GM19035 (cell line): ENCODE measurements around the gene MTMR10.

Experiments
- ATAC-seq: cut with Tn5 transposase; IDR thresholded peaks from one replicate; pipeline ENCODE4 v1.9.1; 2021; ENCODE audit not compliant: unreplicated experiment

MTMR10 gene

DNA sequence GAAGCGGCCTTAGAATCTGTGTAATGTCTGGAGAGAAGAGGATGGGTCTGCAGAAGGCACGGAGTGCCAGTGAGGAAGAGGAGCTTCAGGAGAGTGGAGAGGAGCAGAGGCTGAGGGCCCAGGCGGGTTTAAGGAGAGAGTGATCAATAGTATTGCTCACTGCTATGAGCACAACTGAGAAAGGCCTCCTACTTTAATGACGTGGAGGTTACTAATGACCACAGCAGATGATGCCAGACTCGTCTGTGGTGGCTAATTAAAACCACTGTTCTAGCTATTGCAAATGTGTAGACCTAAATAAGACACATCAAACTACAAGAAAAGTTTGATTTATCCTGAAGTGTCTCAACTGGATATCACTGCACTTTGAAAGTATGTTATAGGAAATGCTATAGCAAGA lies 33.2 kb downstream of the MTMR10 start:
- no peak for ATAC-seq

GRCh38 chr15:30956216-30957124 lies 35.0 kb downstream of the MTMR10 start:
- no peak for ATAC-seq

DNA sequence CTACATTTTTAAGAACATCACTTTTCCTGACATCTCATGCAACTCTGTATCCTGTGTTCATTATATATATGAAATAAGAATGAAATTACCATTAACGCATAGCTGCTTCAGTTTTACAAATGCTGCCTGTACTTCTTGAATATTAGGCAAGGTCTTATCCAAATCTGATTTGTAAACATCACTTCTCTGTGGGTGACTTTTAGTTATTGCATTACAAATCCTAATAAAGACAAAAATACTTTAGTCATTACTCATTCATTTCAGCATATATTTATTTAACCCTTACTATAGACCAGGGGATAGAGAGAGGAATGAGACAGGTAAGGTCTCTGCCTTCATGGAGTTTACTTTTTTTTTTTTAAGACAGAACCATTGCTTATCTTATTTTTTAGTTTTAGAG lies 36.8 kb downstream of the MTMR10 start:
- ATAC-seq: no peak

GRCh38 chr15:30953731-30954378 lies 37.6 kb downstream of the MTMR10 start:
- ATAC-seq: no peak

GRCh38 chr15:30953183-30953582 lies 38.2 kb downstream of the MTMR10 start:
- ATAC-seq: no peak

GRCh38 chr15:30943654-30944335 lies 47.6 kb downstream of the MTMR10 start:
- ATAC-seq: no peak

DNA sequence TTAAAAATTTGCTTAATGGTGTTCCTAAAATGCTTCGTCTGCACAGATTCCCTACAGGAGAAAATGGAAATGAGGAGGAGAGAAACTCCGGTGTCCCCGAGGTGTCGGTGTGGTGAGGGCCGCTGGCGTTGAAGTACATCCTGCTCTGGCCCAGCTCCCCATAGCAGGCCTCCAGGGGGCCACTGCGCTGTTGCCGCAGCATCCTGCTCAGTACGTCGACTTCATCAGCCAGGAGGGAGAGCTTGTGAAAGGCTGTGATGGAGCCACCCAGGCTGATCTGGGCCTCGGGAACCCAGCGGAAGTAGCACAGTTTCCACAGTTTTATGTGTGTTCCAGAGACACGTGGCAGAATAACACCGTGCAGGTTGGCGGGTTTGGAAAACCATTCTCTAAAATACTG lies 49.9 kb downstream of the MTMR10 start:
- ATAC-seq: no peak

- ATAC-seq: no peak
Observed at GRCh38 chr15:30940359-30940758, 51.1 kb downstream of the MTMR10 start.

GRCh38 chr15:30939161-30939560 lies 52.3 kb downstream of the MTMR10 start:
- ATAC-seq: no peak

DNA sequence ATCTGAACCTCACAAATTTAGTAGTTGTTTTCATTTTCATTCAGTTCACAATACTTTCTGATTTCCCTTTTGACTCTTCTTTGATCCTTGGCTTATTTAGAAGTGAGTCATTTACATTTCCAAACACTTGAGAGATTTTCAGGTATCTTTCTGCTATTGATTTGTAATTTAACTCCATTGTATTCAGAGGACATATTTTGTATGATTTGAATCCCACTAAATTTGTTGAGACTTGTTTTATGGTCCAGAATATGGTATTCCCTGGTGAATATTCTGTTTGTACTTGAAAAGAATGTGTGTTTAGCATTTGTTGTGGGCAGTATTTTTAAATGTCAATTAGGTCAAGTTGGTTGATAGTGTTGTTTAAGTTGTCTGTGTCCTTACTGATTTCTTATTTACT lies 58.1 kb downstream of the MTMR10 start:
- ATAC-seq: no peak

GRCh38 chr15:30930422-30930821 lies 61.0 kb downstream of the MTMR10 start:
- ATAC-seq: no peak

DNA sequence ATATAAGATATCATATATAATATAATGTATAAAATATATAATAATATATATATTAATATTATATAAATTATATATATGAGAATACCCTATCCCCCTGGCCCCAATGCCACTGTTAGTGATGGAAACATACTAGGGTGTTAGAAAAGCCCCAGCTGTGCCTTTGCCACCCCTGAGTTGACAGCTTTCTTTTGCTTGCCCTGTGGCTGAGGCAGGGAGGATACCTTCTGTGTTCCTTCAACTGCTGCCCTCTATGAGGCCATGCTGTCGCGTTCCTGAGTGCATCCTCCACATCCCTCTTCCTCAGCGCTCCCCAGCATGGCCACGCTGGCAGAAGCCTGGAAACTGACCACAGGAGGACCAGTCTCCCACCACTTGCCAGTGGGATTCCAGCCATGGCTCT lies 61.4 kb downstream of the MTMR10 start:
- no peak for ATAC-seq

GRCh38 chr15:30929064-30929669 lies 62.3 kb downstream of the MTMR10 start:
- no peak for ATAC-seq

GRCh38 chr15:30928076-30928475 lies 63.4 kb downstream of the MTMR10 start:
- no peak for ATAC-seq

GRCh38 chr15:30927148-30927761 lies 64.2 kb downstream of the MTMR10 start:
- ATAC-seq: no peak

DNA sequence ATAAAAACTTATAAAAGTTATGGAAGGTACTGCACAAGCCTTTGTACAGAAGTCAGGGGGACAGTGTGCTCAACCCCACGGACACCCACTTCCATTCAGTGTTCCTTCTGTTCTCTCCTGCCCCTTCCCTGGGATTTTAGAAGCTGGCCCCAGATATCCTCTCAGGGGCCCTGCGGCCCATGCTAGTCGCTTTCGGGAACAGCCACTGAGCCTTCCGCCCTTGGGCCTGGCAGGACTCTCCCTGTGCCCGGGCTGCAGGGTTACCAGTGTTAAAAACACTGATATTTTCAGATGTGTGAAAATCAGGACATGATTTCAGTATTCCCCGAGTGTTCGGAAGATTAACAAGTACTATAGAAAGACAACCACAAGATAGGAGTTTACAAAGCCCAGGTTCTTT lies 65.3 kb downstream of the MTMR10 start:
- ATAC-seq: no peak

- no peak for ATAC-seq
Observed at GRCh38 chr15:30925686-30926085, 65.7 kb downstream of the MTMR10 start.

DNA sequence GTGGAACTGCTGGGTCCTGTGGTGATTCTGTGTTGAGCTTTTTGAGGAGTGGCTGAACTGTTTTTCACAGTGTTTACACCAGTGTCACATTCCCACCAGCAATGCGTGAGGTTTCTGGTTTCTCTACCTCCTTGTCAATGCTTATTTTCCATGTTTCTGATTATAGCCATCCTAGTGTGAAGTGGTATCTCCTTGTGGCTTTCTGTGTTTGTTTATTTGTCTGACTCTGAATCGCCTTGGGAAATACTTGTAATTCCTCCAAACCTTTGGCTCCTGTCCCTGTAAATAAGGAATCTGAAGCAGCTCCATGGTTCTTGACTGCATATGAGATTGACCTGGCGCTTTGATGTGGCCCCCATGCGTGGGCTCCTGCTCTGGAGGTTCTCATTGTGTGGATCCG lies 67.1 kb downstream of the MTMR10 start:
- no peak for ATAC-seq

- ATAC-seq: no peak
Observed at GRCh38 chr15:30923429-30923828, 68.0 kb downstream of the MTMR10 start.

DNA sequence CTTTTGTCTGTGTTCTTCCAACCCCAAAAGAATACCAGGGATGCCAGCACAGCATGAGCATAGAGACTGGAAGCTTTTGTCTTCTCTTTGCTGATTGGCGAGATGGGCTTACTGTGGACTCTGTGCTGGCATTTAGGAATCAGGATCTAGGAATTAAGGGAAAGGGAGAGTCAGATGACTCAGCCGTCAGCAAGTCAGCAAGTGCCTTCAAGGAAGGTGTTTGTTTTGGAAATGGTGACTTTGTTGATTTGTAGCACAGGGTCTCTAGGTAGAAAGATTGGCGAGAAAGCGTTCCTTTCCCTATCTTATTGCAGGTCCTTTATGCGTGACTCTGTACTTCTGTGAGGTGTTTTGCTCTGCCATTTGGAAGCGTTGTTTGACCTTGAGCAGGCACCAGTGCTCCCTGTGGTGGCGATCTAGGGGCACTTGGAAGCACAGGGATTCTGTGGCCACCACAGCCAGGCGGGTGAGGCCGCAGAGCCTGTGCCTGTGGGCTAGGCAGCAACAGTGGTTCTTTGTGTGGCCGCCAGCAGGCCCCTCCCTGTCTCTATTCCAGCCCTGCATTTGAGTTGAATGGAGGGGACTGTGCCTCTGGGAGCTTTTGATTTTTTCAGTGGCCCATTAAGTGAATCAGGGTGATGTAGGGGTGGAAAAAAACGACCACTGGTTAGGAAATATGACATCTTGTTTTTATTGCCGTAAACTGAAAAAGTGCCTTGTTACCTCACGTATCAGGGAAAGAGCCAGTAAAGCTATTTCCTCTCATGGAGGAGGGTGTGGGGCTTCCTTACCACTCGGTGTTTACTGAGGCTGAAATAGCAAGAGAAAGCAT lies 68.7 kb downstream of the MTMR10 start:
- no peak for ATAC-seq
